ENCODE data around the gene IVNS1ABP.

- TF ChIP-seq EZH2 (IDR thresholded peaks at IDR 0.05; ENCODE audit: borderline replicate concordance, low read length) (no peak), CTCF (conservative IDR thresholded peaks at IDR 0.05 in 1 of 2, IDR thresholded peaks at IDR 0.05 in 1 of 2; ENCODE audit: extremely low read depth in 1 of 2, insufficient read depth in 1 of 2, low read depth in 1 of 2, low read length in 2 of 2) (no peak)
Measured at GRCh38 chr1:185262151-185262550, 54.9 kb downstream of the IVNS1ABP start.
